ENCODE measurements around the gene BTBD9.
A peak's percentile ranks its signal among the peaks of the same experiment; 100 is the strongest.

BTBD9 gene

GRCh38 chr6:38570750-38571149, 69.0 kb downstream of the BTBD9 start:
- peak; percentile 18 for DNase-seq (ENCODE audit: low read depth, low spot score)
- H3K9ac ChIP-seq (ENCODE audit: insufficient read length): no peak overlapping the region

GRCh38 chr6:38567436-38567835, 72.3 kb downstream of the BTBD9 start:
- no peak overlapping the region for H3K9ac ChIP-seq (ENCODE audit: insufficient read length)
- peak; percentile 47 for DNase-seq (ENCODE audit: low read depth, low spot score)
- TF ChIP-seq FOXP2 (optimal IDR thresholded peaks at IDR 0.05; ENCODE audit: control extremely low read depth, extremely low read length, insufficient read depth): no peak
- TF ChIP-seq POLR2AphosphoS5 (IDR thresholded peaks at IDR 0.05; ENCODE audit: borderline replicate concordance, low read depth, low read length): no peak
- no peak for TF ChIP-seq EZH2 (IDR thresholded peaks at IDR 0.05)
- no peak overlapping the region for H3K27ac ChIP-seq
- no peak overlapping the region for H3K4me3 ChIP-seq
- H3K9me3 ChIP-seq (ENCODE audit: low read depth, low read length): no peaks in the 10 kb centered on the region
- H3K36me3 ChIP-seq (ENCODE audit: insufficient read depth, low read length): no peaks in the 10 kb centered on the region

More at GRCh38 chr6:38570750-38571149, 69.0 kb downstream of the BTBD9 start:
- Histone ChIP-seq H3K4me3 (no peak overlapping the region), H3K27ac (no peak overlapping the region), H3K9me3 (ENCODE audit: low read depth, low read length) (no peaks in the 10 kb centered on the region), H3K36me3 (ENCODE audit: insufficient read depth, low read length) (no peaks in the 10 kb centered on the region)
- TF ChIP-seq POLR2AphosphoS5 (IDR thresholded peaks at IDR 0.05; ENCODE audit: borderline replicate concordance, low read depth, low read length): no peak
- no peak for TF ChIP-seq FOXP2 (optimal IDR thresholded peaks at IDR 0.05; ENCODE audit: control extremely low read depth, extremely low read length, insufficient read depth)
- TF ChIP-seq EZH2 (IDR thresholded peaks at IDR 0.05): no peak

- no peak for TF ChIP-seq EZH2 (IDR thresholded peaks at IDR 0.05)
- TF ChIP-seq POLR2AphosphoS5 (IDR thresholded peaks at IDR 0.05; ENCODE audit: borderline replicate concordance, low read depth, low read length): no peak
- no peak for TF ChIP-seq FOXP2 (optimal IDR thresholded peaks at IDR 0.05; ENCODE audit: control extremely low read depth, extremely low read length, insufficient read depth)
- no peaks in the 10 kb centered on the region for H3K9me3 ChIP-seq (ENCODE audit: low read depth, low read length)
- H3K9ac ChIP-seq (ENCODE audit: insufficient read length): no peak overlapping the region
- H3K36me3 ChIP-seq (ENCODE audit: insufficient read depth, low read length): no peaks in the 10 kb centered on the region
- DNase-seq (ENCODE audit: low read depth, low spot score): no peak
- H3K4me3 ChIP-seq: no peak overlapping the region
- H3K27ac ChIP-seq: no peak overlapping the region
Observed at GRCh38 chr6:38566295-38567030, 73.3 kb downstream of the BTBD9 start.

GRCh38 chr6:38564301-38564700, 75.4 kb downstream of the BTBD9 start:
- Histone ChIP-seq H3K9ac (ENCODE audit: insufficient read length) (no peak overlapping the region), H3K36me3 (ENCODE audit: insufficient read depth, low read length) (no peaks in the 10 kb centered on the region), H3K27ac (no peak overlapping the region), H3K4me3 (no peak overlapping the region), H3K9me3 (ENCODE audit: low read depth, low read length) (no peaks in the 10 kb centered on the region)
- DNase-seq (ENCODE audit: low read depth, low spot score): no peak
- TF ChIP-seq EZH2 (IDR thresholded peaks at IDR 0.05) (no peak), FOXP2 (optimal IDR thresholded peaks at IDR 0.05; ENCODE audit: control extremely low read depth, extremely low read length, insufficient read depth) (no peak), POLR2AphosphoS5 (IDR thresholded peaks at IDR 0.05; ENCODE audit: borderline replicate concordance, low read depth, low read length) (no peak)

GRCh38 chr6:38555606-38556005, 84.1 kb downstream of the BTBD9 start:
- no peak for TF ChIP-seq POLR2AphosphoS5 (IDR thresholded peaks at IDR 0.05; ENCODE audit: borderline replicate concordance, low read depth, low read length)
- no peak for TF ChIP-seq FOXP2 (optimal IDR thresholded peaks at IDR 0.05; ENCODE audit: control extremely low read depth, extremely low read length, insufficient read depth)
- TF ChIP-seq EZH2 (IDR thresholded peaks at IDR 0.05): no peak
- DNase-seq (ENCODE audit: low read depth, low spot score): no peak
- Histone ChIP-seq H3K4me3 (no peak overlapping the region), H3K9ac (ENCODE audit: insufficient read length) (no peak overlapping the region), H3K36me3 (ENCODE audit: insufficient read depth, low read length) (no peaks in the 10 kb centered on the region), H3K9me3 (ENCODE audit: low read depth, low read length) (no peaks in the 10 kb centered on the region), H3K27ac (no peak overlapping the region)

GRCh38 chr6:38554700-38555413, 84.9 kb downstream of the BTBD9 start:
- Histone ChIP-seq H3K36me3 (ENCODE audit: insufficient read depth, low read length) (no peaks in the 10 kb centered on the region), H3K27ac (no peak overlapping the region), H3K9me3 (ENCODE audit: low read depth, low read length) (no peaks in the 10 kb centered on the region), H3K4me3 (no peak overlapping the region), H3K9ac (ENCODE audit: insufficient read length) (no peak overlapping the region)
- no peak for DNase-seq (ENCODE audit: low read depth, low spot score)
- TF ChIP-seq POLR2AphosphoS5 (IDR thresholded peaks at IDR 0.05; ENCODE audit: borderline replicate concordance, low read depth, low read length) (no peak), FOXP2 (optimal IDR thresholded peaks at IDR 0.05; ENCODE audit: control extremely low read depth, extremely low read length, insufficient read depth) (no peak), EZH2 (IDR thresholded peaks at IDR 0.05) (no peak)

GRCh38 chr6:38554014-38554413, 85.7 kb downstream of the BTBD9 start:
- no peak for DNase-seq (ENCODE audit: low read depth, low spot score)
- TF ChIP-seq FOXP2 (optimal IDR thresholded peaks at IDR 0.05; ENCODE audit: control extremely low read depth, extremely low read length, insufficient read depth): no peak
- no peak for TF ChIP-seq EZH2 (IDR thresholded peaks at IDR 0.05)
- TF ChIP-seq POLR2AphosphoS5 (IDR thresholded peaks at IDR 0.05; ENCODE audit: borderline replicate concordance, low read depth, low read length): no peak
- Histone ChIP-seq H3K9ac (ENCODE audit: insufficient read length) (no peak overlapping the region), H3K36me3 (ENCODE audit: insufficient read depth, low read length) (no peaks in the 10 kb centered on the region), H3K9me3 (ENCODE audit: low read depth, low read length) (no peaks in the 10 kb centered on the region), H3K4me3 (no peak overlapping the region), H3K27ac (no peak overlapping the region)

- DNase-seq (ENCODE audit: low read depth, low spot score): no peak
- Histone ChIP-seq H3K36me3 (ENCODE audit: insufficient read depth, low read length) (no peaks in the 10 kb centered on the region), H3K27ac (no peak overlapping the region), H3K4me3 (no peak overlapping the region), H3K9ac (ENCODE audit: insufficient read length) (no peak overlapping the region), H3K9me3 (ENCODE audit: low read depth, low read length) (no peaks in the 10 kb centered on the region)
- TF ChIP-seq FOXP2 (optimal IDR thresholded peaks at IDR 0.05; ENCODE audit: control extremely low read depth, extremely low read length, insufficient read depth) (no peak), POLR2AphosphoS5 (IDR thresholded peaks at IDR 0.05; ENCODE audit: borderline replicate concordance, low read depth, low read length) (no peak), EZH2 (IDR thresholded peaks at IDR 0.05) (no peak)
Observed at GRCh38 chr6:38552121-38552520, 87.6 kb downstream of the BTBD9 start.
